Calu3 (cell line): ENCODE measurements around the gene PODNL1. TPM values are rescaled to one million over a fixed set of nuclear protein-coding genes. Genes with fewer than 3 reads are reported as not detected.
A peak's percentile ranks its signal among the peaks of the same experiment; 100 is the strongest.

ENCODE experiments used
- Bru-seq: library from RNA; stranded (reverse); fragments of 400-500 nt; gene quantifications from one replicate; lab custom pipeline; 2021; lab: Mats Ljungman, UMichigan
- BruChase-seq, 2 experiments: library from RNA; stranded (reverse); fragments of 400-500 nt; gene quantifications; one replicate each; lab custom pipeline; 2021; lab: Mats Ljungman, UMichigan
- BruUV-seq: library from RNA; stranded (reverse); fragments of 400-500 nt; replicated peaks from 2 replicates; lab custom pipeline; 2021; lab: Mats Ljungman, UMichigan
- CTCF ChIA-PET: fragments of 300-600 bp; sonication (Branson Sonifier 250); formaldehyde crosslinking; loops from one replicate; lab custom pipeline; 2022; ENCODE audit warnings: antibody characterized with exemption; lab: Charles Lee
- DNase-seq: peaks from one replicate; pipeline ENCODE4 v3.0.0; 2022
- H3K27ac Mint-ChIP-seq: one replicate; pipeline ENCODE4 v1.8.0; 2022; ENCODE audit warnings: mixed read lengths; ENCODE audit not compliant: unreplicated experiment
- H3K27me3 Mint-ChIP-seq: one replicate; pipeline ENCODE4 v1.8.0; 2022; ENCODE audit warnings: mixed read lengths; ENCODE audit not compliant: unreplicated experiment
- H3K36me3 Mint-ChIP-seq: one replicate; pipeline ENCODE4 v1.8.0; 2022; ENCODE audit warnings: mild to moderate bottlenecking, moderate library complexity, mixed read lengths; ENCODE audit not compliant: insufficient read depth, unreplicated experiment
- H3K4me1 Mint-ChIP-seq: one replicate; pipeline ENCODE4 v1.8.0; 2022; ENCODE audit warnings: mild to moderate bottlenecking, low read depth, mixed read lengths; ENCODE audit not compliant: unreplicated experiment
- H3K4me3 Mint-ChIP-seq: one replicate; pipeline ENCODE4 v1.8.0; 2022; ENCODE audit warnings: mild to moderate bottlenecking, low read depth, moderate library complexity, mixed read lengths; ENCODE audit not compliant: unreplicated experiment
- H3K9me3 Mint-ChIP-seq: one replicate; pipeline ENCODE4 v1.8.0; 2022; ENCODE audit warnings: low read depth, mixed read lengths; ENCODE audit not compliant: unreplicated experiment
- CTCF ChIP-seq: fragments of 200-600 bp; IDR thresholded peaks from one replicate; pipeline ENCODE4 v1.8.0; 2022; ENCODE audit warnings: antibody characterized with exemption; ENCODE audit not compliant: unreplicated experiment
- intact Hi-C: fragments of 100-400 bp; cut with micrococcal nuclease; formaldehyde crosslinking; loops from one replicate; pipeline ENCODE4 v1.10.0; 2022; ENCODE audit not compliant: unreplicated experiment
- long read RNA-seq: library from polyadenylated mRNA; stranded (forward); transcript quantifications from one replicate; pipeline ENCODE4 v2.0.0, GENCODE V29; 2022
- total RNA-seq: library from RNA; stranded (reverse); gene quantifications from 2 replicates; pipeline ENCODE4 v1.2.3, GENCODE V29; 2022

PODNL1 gene
- not detected in 2 replicates for total RNA-seq
- percentile 13 among the genes with signal in this experiment for Bru-seq, nascent RNA
- BruChase-seq, experiment 1, labeled RNA remaining after a 6-hour chase = percentile 15 among the genes with signal in this experiment
- percentile 15 among the genes with signal in this experiment for BruChase-seq, experiment 2, labeled RNA remaining after a 2-hour chase
- long read RNA-seq, partial matches to known transcripts = 0 of 1 reads
- long read RNA-seq, other reads (novel, unspliced or antisense) = 1 of 1 reads

- BruUV-seq = no TSS peak
- intact Hi-C loops = no loop called here
- H3K9me3 Mint-ChIP-seq = no peaks in the 10 kb centered on the region
- no peak within 1 kb of the TSS for H3K27ac Mint-ChIP-seq
- no peak for DNase-seq
- peaks cover 30% of the 10 kb centered on the region for H3K27me3 Mint-ChIP-seq
- H3K36me3 Mint-ChIP-seq = peaks cover 8% of the 10 kb centered on the region
- CTCF ChIA-PET = interaction anchor here (0.7 kb wide), 2 partner anchors 559 to 1244 kb away, joined by 5 read pairs; no protein-coding TSS in a partner anchor
- peaks cover 17% of the 10 kb centered on the region for H3K4me1 Mint-ChIP-seq
- TF ChIP-seq CTCF = no peak
- no peak within 1 kb of the TSS for H3K4me3 Mint-ChIP-seq
Observed at GRCh38 chr19:13938301-13939064, at the start of gene PODNL1. Gene PODNL1 (minus strand): TSS chr19:13938417. CDS start chr19:13938181, 236 bp downstream.

- Mint-ChIP-seq H3K4me3 (no peak overlapping the region), H3K27me3 (no peaks in the 10 kb centered on the region), H3K4me1 (no peaks in the 10 kb centered on the region), H3K27ac (no peak overlapping the region), H3K36me3 (peaks cover 16% of the 10 kb centered on the region), H3K9me3 (no peaks in the 10 kb centered on the region)
- CTCF ChIA-PET = no interaction called here
- BruUV-seq = no TSS peak
- no peak for TF ChIP-seq CTCF
- intact Hi-C loops = no loop called here
- DNase-seq = no peak
Observed at GRCh38 chr19:13987101-13987890, 49.1 kb upstream of the PODNL1 start.

- Mint-ChIP-seq H3K36me3 (peaks cover 16% of the 10 kb centered on the region), H3K9me3 (no peaks in the 10 kb centered on the region), H3K4me1 (no peaks in the 10 kb centered on the region), H3K27me3 (no peaks in the 10 kb centered on the region), H3K27ac (no peak overlapping the region), H3K4me3 (no peak overlapping the region)
- intact Hi-C loops = no loop called here
- no peak for TF ChIP-seq CTCF
- CTCF ChIA-PET = no interaction called here
- no TSS peak for BruUV-seq
- DNase-seq = no peak
Observed at GRCh38 chr19:13986348-13986904, 48.2 kb upstream of the PODNL1 start.

GRCh38 chr19:13985771-13986347, 47.6 kb upstream of the PODNL1 start:
- H3K9me3 Mint-ChIP-seq = no peaks in the 10 kb centered on the region
- CTCF ChIA-PET = no interaction called here
- DNase-seq = no peak
- H3K36me3 Mint-ChIP-seq = peaks cover 16% of the 10 kb centered on the region
- no peak overlapping the region for H3K4me3 Mint-ChIP-seq
- intact Hi-C loops = no loop called here
- H3K4me1 Mint-ChIP-seq = no peaks in the 10 kb centered on the region
- no TSS peak for BruUV-seq
- no peak for TF ChIP-seq CTCF
- H3K27ac Mint-ChIP-seq = no peak overlapping the region
- H3K27me3 Mint-ChIP-seq = no peaks in the 10 kb centered on the region
